ENCODE measurements around the gene PLEKHA3.

GRCh38 chr2:178450524-178450773, 29.8 kb upstream of the PLEKHA3 start:
- TF ChIP-seq CTCF (IDR thresholded peaks at IDR 0.05): no peak
- TF ChIP-seq POLR2A (IDR thresholded peaks at IDR 0.05): no peak

Measured in uterus (tissue), 2 donors.